SH-SY5Y (cell line): ENCODE results near the gene RASAL2.

Source experiments
- GATA2 ChIP-seq: IDR thresholded peaks from 2 replicates; pipeline ENCODE4 v1.6.1; 2011; ENCODE audit warnings: mild to moderate bottlenecking, low read depth, low read length
- GATA3 ChIP-seq: IDR thresholded peaks from 2 replicates; pipeline ENCODE4 v1.6.1; 2011; ENCODE audit warnings: low read depth, mild to moderate bottlenecking, low read length, moderate library complexity

- TF ChIP-seq GATA2 (no peak), GATA3 (no peak)
Measured at GRCh38 chr1:178119628-178120027, 25.7 kb downstream of the RASAL2 start.
